ENCODE results near the gene TCAIM.
A peak's percentile ranks its signal among the peaks of the same experiment; 100 is the strongest.
"Not testable (repeated sequence)": the region's sequence is repeated elsewhere in the genome, so short reads cannot be mapped to it uniquely, and the experiment has no call there.

Gene TCAIM

DNA sequence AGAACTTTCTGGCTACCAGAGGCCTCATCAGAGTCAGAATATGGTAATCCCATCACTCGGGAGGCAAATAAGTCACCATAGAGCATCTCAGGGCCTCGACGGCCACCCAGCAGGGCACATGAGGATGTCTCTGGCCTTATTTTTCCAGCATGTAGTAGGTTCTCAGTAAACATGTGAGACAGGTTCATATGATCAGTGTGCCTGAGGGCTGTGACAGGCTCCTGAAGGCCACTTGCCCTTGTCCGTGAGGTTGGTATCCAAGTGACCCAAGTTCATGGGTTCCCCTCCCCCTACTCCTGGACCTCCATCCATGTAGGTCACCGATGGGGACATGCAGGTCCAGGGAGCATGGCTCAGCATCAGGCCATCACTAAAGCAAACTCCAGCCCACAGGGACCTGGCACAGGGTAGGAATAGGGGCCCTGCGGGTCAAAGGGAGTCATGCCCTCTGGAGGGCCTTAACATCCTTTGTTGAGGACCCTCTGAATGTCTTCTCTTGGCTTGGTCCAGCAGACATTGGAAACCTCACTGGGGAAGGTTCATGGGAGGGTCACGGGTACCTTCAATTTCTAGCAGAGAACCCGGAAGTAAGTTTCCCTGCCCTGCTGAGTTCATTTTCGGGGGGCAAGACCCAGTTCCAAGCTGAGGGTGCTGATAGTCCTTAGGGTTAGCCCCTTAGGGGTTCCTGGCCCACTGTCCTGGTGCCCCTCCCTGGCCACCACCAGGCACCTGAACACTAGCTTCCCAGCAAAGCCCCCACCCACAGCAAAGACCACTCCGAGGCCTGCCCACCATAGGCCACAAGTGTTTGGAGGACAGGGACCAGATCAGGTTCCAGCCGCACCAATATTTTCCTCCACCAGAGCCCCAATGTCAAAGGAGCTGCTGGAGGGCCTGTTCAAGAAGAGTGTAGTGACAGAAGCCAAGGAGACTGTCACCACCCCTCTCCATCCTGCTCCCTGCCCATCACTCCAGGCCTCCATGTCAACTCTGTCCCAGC is 77.8 kb downstream of the TCAIM start:
- no peak for DNase-seq

DNA sequence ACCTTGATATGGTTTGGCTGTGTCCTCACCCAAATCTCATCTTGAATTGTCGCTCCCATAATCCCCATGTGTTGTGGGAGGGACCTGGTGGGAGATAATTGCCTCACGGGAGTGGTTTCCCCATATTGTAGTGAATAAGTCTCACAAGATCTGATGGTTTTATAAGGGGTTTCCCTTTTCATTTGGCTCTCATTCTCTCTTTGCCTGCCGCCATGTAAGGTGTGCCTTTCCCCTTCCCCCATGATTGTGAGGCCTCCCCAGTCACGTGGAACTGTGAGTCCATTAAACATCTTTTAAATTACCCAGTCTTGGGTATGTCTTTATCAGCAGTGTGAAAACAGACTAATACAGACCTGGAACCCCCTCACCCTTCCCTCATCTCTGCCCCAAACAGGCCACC is 79.6 kb downstream of the TCAIM start:
- DNase-seq = not testable (repeated sequence)

DNA sequence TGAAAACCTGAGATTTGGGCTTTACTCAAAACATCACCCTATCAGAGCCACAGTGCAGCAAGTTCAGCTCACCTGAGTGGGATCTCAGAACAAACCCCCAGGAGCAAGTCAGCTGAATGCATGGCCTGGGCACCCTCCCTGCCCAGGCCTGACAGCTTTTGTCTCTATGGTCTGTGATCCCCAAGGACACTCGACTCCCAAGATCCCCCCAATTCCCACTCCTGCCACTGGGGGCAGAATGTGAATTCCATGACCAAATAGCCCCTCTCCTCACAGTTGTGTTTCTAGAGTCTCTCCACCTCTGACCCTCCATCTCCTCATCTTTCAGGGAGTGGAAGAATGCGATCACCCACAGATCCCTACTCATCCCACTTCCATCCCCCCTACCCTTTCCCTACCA is 80.0 kb downstream of the TCAIM start:
- no peak for DNase-seq

DNA sequence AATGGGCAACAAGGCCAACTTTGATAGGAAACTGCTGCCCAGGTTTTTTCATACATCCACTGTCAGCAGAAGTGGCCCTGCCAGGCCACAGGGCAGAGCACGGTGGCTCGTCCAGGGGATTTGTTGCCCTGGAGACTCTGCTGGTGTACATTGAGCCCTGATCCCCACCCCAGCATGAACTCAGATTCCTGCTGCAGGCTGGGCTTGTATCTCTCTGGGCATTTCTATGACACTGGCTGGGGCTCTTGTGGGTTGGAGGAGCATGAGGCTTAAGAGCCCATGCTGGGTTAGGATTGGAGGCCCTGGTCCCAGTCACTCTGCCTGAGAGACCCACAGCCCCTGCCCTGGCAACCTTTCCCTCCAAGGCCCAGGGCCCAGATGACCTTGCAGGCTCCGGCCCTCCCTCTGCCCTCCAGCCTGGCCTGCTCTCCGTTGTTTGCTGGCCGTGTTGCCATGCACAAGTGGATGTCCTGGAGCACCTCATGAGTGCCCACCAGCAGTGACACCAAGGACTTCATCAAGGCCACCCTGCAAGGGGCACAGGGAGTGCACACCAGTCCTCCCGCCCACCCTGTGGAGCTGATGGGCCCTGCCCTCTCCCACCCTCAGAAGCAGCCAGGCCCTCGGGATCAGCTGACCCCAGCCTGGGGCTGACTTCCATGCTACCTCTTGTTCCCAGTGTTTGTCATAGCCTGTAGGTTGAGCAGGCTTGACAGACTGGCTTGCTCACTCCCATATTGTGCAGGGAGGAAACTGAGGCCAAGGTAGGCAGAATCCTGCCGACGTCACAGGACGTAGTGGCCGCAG is 80.8 kb downstream of the TCAIM start:
- no peak for DNase-seq

DNA sequence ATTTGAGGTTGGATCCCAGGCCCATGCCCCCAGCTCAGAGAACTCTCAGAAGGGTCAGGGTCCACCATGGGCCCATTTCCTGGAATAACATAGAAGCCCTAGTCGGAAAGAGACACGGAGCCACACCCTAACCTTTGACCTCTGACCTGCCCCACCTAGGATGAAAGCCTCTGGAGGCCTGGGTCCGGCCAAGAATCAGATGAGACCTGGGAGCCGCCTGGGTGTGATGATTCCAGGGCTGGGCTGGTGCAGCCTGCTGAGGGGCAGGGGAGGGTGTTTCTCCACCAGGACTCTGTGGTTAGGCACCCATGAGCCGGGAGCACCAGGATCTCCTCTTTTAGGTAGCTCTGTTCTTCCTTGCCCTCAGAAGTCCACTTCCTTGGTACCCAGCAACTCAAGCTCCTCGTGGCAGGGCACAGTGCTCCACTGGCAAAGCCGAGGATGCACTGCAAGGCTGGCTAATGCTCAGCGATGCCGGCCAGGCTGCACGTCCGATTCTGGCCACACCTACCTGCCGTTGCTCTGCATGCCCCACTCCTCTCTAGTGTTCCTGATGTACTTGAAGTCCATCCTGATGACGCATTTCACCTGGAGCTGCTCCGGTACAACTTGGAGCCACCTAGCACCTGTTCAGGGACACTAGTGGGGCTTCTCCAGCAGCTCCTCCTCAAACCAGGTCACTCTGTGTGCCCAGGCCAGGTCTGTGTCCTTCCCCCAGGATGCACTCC is 81.5 kb downstream of the TCAIM start:
- no peak for DNase-seq

DNA sequence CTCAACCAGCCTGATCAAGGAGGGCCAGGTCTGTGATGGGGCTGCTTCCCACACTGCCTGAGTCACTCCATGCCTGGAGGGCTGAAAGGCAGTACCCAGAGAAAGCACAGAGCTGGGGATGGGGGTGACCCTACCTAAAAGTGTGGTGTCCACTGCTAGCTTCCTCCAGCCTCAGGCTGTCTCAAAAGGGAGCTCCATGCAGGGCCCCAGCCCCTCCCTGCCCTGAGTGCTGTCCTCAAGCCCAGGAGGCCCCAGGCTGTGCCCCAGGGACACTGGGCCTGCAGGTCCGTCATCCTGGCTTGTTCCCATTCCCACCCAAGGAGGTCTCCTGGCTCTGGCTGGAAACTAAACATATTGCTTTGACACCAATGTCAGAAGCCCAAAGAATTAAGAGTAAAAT is 82.1 kb downstream of the TCAIM start:
- no peak for DNase-seq

DNA sequence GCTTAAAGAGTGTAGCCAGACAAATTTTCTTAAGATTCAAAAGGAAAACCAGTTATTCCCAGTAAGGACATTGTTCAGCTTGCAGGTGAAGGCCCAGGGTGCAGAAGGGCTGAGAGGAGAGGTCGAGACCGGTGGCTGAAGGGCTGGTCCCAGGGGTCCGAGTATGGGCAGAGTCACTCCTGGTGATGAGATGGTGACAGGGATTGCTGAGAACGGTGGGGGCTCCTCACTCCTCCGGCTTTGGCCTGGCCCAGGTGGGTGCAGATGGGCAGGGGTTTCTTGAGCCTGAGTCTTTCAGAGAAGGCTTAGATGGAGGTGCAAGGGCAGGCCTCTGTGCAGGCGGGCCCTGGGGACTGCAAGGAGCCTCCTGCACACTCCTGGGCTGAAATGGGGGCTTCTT is 82.7 kb downstream of the TCAIM start:
- no peak for DNase-seq

DNA sequence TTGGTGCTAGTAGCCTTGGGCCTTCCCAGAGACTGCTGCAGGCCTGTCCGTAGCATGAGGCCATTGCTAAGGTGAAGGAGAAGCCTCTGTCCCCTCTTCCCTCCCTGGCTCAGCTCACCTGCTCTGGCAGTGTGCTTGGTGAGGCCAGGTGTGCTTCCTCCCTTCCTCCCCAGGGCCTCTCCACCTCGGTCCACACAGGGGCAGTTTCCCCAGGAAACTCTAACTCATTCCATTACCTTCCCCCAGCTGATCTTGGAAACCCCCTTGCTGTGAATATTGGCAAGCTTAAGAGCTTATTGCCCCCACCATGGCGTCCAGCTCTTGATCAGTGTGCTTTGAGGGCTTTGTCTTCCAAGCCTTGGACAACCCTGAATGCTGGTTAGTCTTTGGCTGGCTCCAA is 86.2 kb downstream of the TCAIM start:
- DNase-seq = no peak

DNA sequence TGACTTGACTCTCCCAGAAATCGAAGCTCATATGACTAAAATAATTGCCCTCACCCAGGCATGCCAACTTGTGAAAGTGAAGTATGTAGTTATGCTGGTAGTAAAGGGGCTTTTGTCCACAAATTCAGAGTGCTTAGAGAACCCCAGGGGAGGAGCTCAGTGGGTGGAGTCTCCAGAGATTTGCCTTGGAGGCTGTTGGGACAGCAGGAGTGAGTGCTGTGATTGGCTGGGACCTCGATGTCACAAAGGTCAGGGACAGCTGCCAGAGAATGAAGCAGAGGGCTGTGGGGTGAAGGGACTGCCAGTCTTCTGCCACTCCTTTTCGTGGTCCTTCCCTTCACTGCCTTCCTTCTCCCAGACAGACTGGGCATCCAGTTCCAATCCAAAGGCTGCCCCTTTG is 89.1 kb downstream of the TCAIM start:
- no peak for DNase-seq

DNA sequence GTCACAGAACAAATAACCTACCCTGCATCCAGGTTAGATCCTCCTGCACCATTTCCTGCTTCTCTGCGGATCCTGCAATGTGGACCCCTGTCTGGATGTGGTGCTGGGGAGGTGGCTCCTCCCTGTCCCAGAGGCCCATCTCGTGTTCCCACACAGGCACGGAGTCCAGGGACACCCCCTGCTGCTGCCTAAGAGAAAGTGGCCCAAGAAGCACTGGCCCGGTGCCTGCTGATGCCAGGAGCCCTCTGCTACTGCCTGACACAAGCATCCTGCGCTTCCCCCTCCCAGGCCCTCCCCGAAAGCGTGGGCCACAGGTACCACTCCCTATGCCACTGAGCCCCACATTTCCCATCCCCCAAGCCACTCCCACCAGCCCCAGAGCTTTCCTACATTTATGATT is 90.3 kb downstream of the TCAIM start:
- no peak for DNase-seq

DNA sequence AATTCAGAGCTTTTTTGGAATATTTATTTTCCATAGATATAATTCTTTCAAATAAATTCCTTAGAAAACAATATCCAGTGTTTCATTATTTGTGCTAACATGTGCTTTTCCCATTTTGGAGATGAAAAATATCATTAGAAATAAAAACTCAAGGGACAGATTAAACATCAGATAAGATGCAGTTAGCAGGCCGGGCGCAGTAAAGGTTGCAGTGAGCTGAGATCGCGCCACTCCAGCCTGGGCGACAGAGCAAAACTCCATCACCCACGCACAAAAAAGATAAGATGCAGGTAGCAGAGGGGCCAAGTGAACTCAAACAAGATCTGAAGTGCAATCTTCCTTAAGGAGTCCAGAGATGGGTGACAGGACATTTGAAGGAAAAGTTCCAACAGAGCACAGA is 90.9 kb downstream of the TCAIM start:
- DNase-seq = no peak

DNA sequence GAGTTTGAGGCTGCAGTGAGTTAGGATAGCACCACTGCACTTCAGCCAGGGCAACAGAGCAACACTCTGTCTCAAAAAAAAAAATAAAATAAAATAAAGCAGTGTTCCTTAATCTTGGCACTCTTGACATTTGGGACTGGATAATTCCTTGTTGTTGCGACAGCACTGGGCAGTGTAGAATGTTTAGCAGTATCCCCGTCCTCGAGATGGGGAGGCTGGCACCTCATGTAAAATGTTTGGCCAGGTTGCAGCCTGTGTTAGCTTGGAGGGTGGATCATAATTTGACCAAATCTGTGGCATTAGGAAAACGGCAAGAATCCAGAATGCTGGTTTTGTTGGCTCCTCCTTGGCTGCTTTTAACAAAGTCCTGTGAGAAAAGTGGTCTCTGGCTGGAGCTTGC is 91.9 kb downstream of the TCAIM start:
- no peak for DNase-seq

DNA sequence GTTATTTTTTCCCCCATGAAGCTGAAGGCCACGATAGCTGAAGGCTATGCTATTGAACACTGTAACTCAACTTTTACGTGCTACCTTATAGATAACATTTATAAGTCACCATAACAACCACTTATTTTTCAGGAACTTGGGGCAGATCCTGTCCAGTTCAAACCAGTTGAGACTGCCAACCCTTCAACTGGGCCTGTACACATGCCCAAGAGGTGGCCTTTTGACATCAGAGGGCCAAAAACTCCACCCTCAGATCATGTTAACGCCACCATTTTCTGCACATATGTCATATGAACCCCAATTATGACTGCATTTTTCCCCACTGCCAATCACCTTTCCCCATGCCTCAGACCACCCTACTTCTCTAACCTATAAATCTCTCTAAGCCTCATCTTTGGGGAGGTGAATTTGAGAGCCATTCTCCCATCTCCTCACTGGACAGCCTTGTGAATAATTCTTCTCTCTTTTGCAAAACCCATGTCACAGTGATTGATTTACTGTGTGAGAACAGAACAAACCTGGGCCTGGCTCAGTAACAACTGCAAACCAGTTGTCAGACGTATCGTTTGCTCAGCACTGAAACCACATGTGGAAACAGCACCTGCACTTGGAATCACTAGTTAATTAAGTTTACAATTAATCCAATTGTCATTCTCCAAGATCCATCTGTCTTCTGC is 96.4 kb downstream of the TCAIM start:
- DNase-seq = no peak

DNA sequence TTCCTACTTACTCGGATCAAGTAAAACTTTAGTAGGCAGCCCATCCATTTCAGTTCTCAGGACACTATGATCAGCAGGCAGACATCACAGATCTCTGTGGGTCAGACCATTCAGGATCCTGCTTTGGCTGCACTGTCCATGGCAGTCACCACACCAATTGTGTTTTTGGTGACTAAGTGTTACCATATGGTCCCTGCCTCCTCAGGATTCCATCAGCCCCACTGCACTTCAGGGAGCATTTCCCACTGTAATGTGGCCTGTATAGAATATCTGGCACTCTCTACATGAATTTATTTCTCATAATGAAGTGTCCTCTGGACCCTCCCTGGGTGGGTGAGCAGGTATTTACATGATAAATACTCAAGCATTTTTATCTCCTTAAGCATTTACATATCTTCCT is 97.6 kb downstream of the TCAIM start:
- DNase-seq = no peak

DNA sequence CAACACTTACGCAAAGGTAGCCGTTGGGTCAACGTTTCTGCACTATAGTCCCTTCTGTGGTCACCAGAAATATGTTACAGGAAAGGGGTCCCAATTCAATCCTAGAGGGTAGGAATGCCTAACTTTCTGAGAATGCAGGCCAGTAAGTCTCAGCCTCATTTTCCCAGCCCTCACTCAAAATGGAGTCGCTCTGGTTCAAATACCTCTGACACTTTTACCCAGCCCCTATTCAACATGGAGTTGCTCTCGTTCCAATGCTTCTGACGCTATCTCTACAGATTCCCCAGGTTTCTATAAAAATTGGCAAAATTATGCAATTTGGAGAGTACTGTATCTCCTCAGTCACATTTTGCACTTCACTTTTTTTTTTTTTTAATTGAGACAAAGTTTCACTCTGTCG is 99.2 kb downstream of the TCAIM start:
- no peak for DNase-seq

DNA sequence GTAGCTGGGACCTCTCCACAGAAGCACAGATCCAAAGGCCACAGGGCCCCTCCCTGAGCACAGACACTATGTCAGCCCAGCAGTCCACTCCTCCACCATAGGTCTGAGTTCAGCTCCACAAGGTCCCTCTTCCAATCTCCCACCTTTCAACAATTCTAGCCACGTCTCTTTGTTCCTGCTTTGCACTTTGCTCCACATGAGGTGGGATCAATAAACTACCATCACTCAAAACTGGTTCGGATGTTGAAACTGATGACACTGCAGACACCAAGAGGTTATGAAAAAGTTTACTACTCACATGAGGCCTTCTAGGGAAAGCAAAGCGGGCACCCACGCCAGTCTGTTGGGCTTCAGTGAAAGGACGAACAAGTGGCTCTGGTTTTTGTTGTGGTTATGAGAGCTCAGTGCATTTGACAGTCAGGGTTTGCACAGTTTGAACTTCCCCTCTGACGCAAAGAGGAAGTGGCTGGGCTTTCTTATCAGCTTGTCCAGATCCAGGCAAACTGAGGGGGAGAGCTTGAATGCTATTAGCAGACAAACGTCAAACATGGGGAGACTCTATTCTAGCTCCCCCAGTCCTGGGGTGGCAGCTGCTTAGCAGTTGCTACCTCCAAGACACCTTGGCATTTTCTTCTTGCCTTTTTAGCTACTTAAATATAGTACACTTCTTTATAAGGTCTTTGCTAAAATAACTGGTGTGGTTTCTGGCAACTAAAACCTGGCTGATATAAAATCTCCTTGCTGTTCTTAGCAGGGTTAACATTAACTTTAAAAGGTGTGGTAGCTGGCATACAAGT is 101.1 kb downstream of the TCAIM start:
- DNase-seq = peak; percentile 24 to 99

DNA sequence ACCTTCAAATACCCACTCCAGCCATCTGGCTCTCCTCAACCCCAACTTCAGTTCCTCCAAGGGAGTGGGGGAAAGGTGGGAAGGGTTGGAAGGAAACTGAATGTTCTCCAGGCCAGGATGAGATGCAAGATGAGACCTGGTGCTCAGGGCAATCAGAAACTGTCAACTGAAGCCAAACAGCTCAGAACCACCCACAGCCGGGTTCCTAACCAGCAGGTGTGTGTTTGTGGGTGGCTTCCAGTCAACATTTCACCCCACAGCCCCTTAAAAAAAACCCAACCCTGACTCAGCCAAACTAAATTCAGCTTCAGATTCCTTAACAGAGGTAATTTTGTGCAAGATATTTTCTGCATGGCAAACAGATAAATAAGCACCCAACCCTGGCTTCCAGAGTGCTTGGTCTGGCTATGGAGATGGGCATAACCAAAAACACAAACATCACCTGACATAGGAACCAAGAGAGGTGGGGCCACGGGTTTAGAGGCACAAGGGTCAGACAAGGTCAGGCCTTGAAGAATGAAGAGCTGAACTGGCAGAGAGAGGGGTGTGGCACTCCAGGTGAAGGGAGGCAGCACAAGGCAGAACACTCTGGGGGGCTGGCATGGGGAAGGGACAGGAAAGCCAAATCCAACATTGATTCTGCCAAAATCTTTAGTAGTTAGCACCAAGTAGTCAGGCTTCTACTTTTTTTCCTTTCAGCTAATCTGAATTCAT is 104.2 kb downstream of the TCAIM start:
- no peak for DNase-seq

DNA sequence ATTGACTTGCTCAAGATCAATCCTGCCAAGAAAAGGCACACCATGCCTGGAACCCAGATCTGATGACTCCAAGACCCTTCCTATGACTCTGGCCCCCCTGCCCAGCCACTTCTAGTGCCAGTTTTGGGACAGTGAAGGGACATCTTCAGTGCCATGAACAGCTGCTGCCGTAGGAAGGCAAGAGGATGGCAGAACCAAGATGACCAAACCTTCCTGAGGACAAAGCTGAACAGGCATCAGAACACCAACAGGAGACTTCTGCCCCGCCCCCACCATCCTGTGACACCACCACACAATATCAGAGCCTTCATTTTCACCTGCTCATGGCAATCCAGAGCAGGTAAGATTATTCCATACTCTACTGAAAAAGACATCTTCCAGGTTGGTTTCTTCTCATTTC is 105.9 kb downstream of the TCAIM start:
- DNase-seq = no peak

DNA sequence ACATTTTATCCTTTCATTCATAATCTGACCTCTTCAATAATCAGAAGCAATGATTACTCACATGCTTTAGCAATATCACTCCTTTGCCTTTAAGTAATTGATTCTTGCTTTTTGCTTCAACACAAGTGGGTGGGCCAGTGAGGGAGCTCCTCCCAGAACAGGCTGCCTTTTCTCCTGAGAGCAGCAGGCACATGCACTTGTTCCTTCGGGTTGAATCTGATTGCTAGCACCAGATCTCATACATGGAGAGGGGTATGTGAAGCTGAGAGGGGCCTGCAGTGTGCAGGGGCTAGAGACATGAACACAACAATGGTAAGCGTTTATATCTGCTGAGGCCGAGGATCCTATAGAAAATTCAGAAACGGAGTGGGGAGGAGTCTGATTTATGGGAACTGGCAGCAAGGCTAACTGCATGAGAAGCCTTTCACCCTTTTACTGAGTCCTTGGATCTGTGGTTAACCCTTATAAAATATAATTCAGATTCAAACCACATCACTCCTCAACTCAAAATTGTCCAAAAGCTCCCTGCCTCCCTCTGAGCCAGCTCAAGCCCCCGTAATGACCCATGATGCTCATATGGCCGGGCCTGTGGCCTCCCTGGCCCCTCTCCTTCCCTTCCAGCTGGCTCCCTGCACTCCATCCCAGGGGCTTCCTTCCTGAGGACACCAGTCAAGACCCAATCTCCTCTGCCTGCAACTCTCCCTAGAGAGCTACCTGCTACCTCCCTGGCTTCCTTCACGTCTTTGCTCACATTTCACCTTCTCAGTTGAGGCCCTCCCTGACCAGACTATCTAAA is 106.5 kb downstream of the TCAIM start:
- no peak for DNase-seq

DNA sequence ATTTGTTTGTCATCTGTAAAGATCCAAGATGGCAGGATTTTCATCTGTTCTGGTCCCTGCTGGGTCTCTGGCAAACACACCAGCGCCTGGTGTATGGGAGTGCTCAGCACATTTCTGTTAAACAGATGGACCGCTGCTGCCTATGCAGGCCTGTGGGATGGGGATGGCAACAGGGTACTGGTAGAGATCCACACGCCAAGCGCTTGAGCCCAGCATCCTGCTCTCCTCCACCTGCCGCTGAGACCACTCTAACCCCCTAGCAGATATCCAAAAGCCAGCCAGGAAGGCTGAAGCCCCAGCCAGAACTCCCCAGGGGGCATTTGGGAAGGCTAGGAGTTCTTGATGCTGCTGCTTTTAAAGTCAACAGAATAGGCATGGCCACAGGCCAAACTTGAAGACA is 107.2 kb downstream of the TCAIM start:
- no peak for DNase-seq

Measured in bone marrow (tissue), 2 donors.